SH-SY5Y (cell line): ENCODE data around the gene INPP5A.

Source experiments
- GATA2 ChIP-seq: IDR thresholded peaks from 2 replicates; pipeline ENCODE4 v1.6.1; 2011; ENCODE audit warnings: mild to moderate bottlenecking, low read depth, low read length
- GATA3 ChIP-seq: IDR thresholded peaks from 2 replicates; pipeline ENCODE4 v1.6.1; 2011; ENCODE audit warnings: low read depth, mild to moderate bottlenecking, low read length, moderate library complexity

INPP5A gene

GRCh38 chr10:132613566-132614348 lies 76.2 kb downstream of the INPP5A start:
- TF ChIP-seq GATA2 (no peak), GATA3 (no peak)

GRCh38 chr10:132614431-132615340 lies 77.1 kb downstream of the INPP5A start:
- TF ChIP-seq GATA2 (no peak), GATA3 (no peak)

- TF ChIP-seq GATA3 = no peak
Measured at GRCh38 chr10:132615341-132616169, 78.0 kb downstream of the INPP5A start.

GRCh38 chr10:132616170-132616995 lies 78.8 kb downstream of the INPP5A start:
- TF ChIP-seq GATA3 (no peak), GATA2 (no peak)

GRCh38 chr10:132616996-132617736 lies 79.6 kb downstream of the INPP5A start:
- TF ChIP-seq GATA2 (no peak), GATA3 (no peak)

- TF ChIP-seq GATA2 (no peak), GATA3 (no peak)
Measured at GRCh38 chr10:132617737-132618052, 80.1 kb downstream of the INPP5A start.

GRCh38 chr10:132618158-132618919 lies 80.8 kb downstream of the INPP5A start:
- TF ChIP-seq GATA3 (no peak), GATA2 (no peak)

- TF ChIP-seq GATA2 = no peak
- no peak for TF ChIP-seq GATA3
Measured at GRCh38 chr10:132619927-132620326, 82.3 kb downstream of the INPP5A start.

- no peak for TF ChIP-seq GATA3
- TF ChIP-seq GATA2 = no peak
Measured at GRCh38 chr10:132624061-132624846, 86.7 kb downstream of the INPP5A start.

GRCh38 chr10:132624847-132625471 lies 87.4 kb downstream of the INPP5A start:
- TF ChIP-seq GATA2 = no peak
- TF ChIP-seq GATA3 = no peak

- no peak for TF ChIP-seq GATA3
- TF ChIP-seq GATA2 = no peak
Measured at GRCh38 chr10:132626019-132626760, 88.6 kb downstream of the INPP5A start.
